ENCODE measurements around the gene SATL1.

Gene SATL1

DNA sequence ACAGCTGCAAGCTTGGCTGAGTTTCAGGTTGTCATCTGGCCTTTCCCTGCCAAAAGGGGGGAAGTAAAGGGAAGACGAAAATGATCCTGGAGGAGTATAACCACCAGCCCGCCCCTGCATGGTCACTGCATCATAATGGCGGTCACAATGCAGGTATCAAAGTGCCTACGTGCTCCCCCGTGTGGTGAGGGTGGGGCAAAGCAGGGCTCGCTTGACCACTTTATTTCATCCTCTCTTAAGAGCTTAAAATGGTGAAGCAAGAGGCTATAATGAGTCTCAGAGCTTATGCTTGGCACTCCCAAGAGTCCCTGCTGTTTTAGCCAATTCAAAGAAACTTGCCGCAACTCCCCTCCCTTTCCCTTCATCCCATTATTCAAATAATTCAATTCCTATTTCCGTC lies 134.3 kb downstream of the SATL1 start:
- Histone ChIP-seq H2BK5ac (ENCODE audit: low read depth, low read length, poor library complexity) (no peak overlapping the region), H3K4me1 (ENCODE audit: control insufficient read depth in 1 of 2, insufficient read depth in 2 of 2, low read length in 2 of 2) (no peaks in the 10 kb centered on the region), H3K79me1 (ENCODE audit: low read length) (no peaks in the 10 kb centered on the region), H2AK5ac (ENCODE audit: low read length) (no peak overlapping the region), H3K4ac (ENCODE audit: low read depth, low read length) (no peak overlapping the region), H4K8ac (ENCODE audit: low read depth, low read length) (no peak overlapping the region), H3K4me3 (ENCODE audit: low read depth, low read length) (no peak overlapping the region), H3K27me3 (ENCODE audit: insufficient read depth, low read length) (no peaks in the 10 kb centered on the region), H2AFZ (ENCODE audit: insufficient read depth, low read length, poor library complexity) (no peak overlapping the region), H3K4me2 (ENCODE audit: low read length) (no peak overlapping the region), H4K91ac (ENCODE audit: low read depth, low read length) (no peak overlapping the region), H3K18ac (ENCODE audit: low read length) (no peak overlapping the region), H3K14ac (ENCODE audit: low read length) (no peak overlapping the region), H3K36me3 (ENCODE audit: control insufficient read depth in 1 of 2, insufficient read depth in 2 of 2, low read length in 2 of 2) (no peaks in the 10 kb centered on the region), H4K12ac (ENCODE audit: low read depth, low read length) (no peak overlapping the region), H2BK12ac (ENCODE audit: low read length) (no peak overlapping the region), H3K9ac (ENCODE audit: low read length) (no peak overlapping the region), H3K27ac (ENCODE audit: low read depth, low read length) (no peak overlapping the region), H3K79me2 (ENCODE audit: control insufficient read depth, insufficient read depth, low read length, poor library complexity) (no peaks in the 10 kb centered on the region), H3K23ac (ENCODE audit: low read length) (no peak overlapping the region), H3K9me3 (ENCODE audit: insufficient read depth, low read depth, low read length) (no peaks in the 10 kb centered on the region), H2BK120ac (ENCODE audit: insufficient read depth, low read length, poor library complexity) (no peak overlapping the region)
- DNase-seq = peak; percentile 19 to 64
- 100% methylated on average over 1 of the region's 8 CpGs for WGBS (ENCODE audit: extremely low coverage, insufficient coverage, insufficient read length)

DNA sequence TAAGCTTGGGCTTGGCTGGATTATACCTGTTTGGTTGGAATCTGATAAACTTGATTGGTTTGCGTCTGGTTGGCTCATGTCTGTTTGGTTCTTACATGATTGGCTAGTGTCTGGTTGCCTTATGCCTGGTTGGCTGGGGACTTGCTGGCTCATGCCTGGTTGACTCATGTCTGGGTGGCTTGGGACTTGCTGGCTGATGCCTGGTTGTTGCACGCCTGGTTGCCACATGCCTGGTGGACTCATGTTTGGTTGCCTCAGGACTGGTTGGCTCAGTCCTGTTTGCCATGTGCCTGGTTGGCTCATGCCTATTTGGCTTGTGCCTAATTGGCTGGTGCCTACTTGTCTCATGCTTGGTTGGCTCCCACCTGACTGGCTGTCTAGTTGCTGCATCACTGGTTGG lies 135.4 kb downstream of the SATL1 start:
- H3K9me3 ChIP-seq (ENCODE audit: insufficient read depth, low read depth, low read length) = no peaks in the 10 kb centered on the region
- no peak overlapping the region for H4K8ac ChIP-seq (ENCODE audit: low read depth, low read length)
- no peaks in the 10 kb centered on the region for H3K79me1 ChIP-seq (ENCODE audit: low read length)
- no peak overlapping the region for H3K9ac ChIP-seq (ENCODE audit: low read length)
- H2BK5ac ChIP-seq (ENCODE audit: low read depth, low read length, poor library complexity) = no peak overlapping the region
- H3K18ac ChIP-seq (ENCODE audit: low read length) = no peak overlapping the region
- H3K23ac ChIP-seq (ENCODE audit: low read length) = no peak overlapping the region
- WGBS (ENCODE audit: extremely low coverage, insufficient coverage, insufficient read length) = no CpG with 5 or more reads among the region's 2 CpGs
- no peak overlapping the region for H4K91ac ChIP-seq (ENCODE audit: low read depth, low read length)
- H2BK120ac ChIP-seq (ENCODE audit: insufficient read depth, low read length, poor library complexity) = no peak overlapping the region
- peak overlapping the region; percentile 6 for H3K4me3 ChIP-seq (ENCODE audit: low read depth, low read length)
- no peak overlapping the region for H2AFZ ChIP-seq (ENCODE audit: insufficient read depth, low read length, poor library complexity)
- no peak overlapping the region for H4K12ac ChIP-seq (ENCODE audit: low read depth, low read length)
- H3K79me2 ChIP-seq (ENCODE audit: control insufficient read depth, insufficient read depth, low read length, poor library complexity) = no peaks in the 10 kb centered on the region
- no peak overlapping the region for H3K4me2 ChIP-seq (ENCODE audit: low read length)
- no peaks in the 10 kb centered on the region for H3K4me1 ChIP-seq (ENCODE audit: control insufficient read depth in 1 of 2, insufficient read depth in 2 of 2, low read length in 2 of 2)
- H3K27ac ChIP-seq (ENCODE audit: low read depth, low read length) = no peak overlapping the region
- H2BK12ac ChIP-seq (ENCODE audit: low read length) = no peak overlapping the region
- H3K4ac ChIP-seq (ENCODE audit: low read depth, low read length) = no peak overlapping the region
- no peak overlapping the region for H2AK5ac ChIP-seq (ENCODE audit: low read length)
- no peak overlapping the region for H3K14ac ChIP-seq (ENCODE audit: low read length)
- DNase-seq = no peak
- H3K36me3 ChIP-seq (ENCODE audit: control insufficient read depth in 1 of 2, insufficient read depth in 2 of 2, low read length in 2 of 2) = no peaks in the 10 kb centered on the region
- H3K27me3 ChIP-seq (ENCODE audit: insufficient read depth, low read length) = no peaks in the 10 kb centered on the region

DNA sequence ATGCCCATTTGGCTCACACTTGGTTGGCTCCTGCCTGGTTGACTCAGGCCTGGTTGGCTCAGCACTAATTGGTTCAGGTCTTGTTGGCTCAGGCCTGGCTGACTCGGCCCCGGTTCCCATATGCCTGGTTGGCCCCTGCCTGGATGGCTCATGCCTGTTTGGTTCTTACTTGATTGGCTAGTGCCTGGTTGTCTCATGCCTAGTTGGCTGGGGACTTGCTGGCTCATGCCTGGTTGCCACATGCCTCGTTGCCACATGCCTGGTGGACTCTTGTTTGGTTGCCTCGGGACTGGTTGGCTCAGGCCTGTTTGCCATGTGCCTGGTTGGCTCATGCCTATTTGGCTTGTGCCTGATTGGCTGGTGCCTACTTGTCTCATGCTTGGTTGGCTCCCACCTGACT lies 136.2 kb downstream of the SATL1 start:
- H2BK120ac ChIP-seq (ENCODE audit: insufficient read depth, low read length, poor library complexity) = no peak overlapping the region
- H3K23ac ChIP-seq (ENCODE audit: low read length) = no peak overlapping the region
- H2BK12ac ChIP-seq (ENCODE audit: low read length) = no peak overlapping the region
- no peak overlapping the region for H3K9ac ChIP-seq (ENCODE audit: low read length)
- H2BK5ac ChIP-seq (ENCODE audit: low read depth, low read length, poor library complexity) = no peak overlapping the region
- H3K14ac ChIP-seq (ENCODE audit: low read length) = no peak overlapping the region
- H4K12ac ChIP-seq (ENCODE audit: low read depth, low read length) = no peak overlapping the region
- no peak overlapping the region for H3K27ac ChIP-seq (ENCODE audit: low read depth, low read length)
- DNase-seq = no peak
- no peaks in the 10 kb centered on the region for H3K9me3 ChIP-seq (ENCODE audit: insufficient read depth, low read depth, low read length)
- no peak overlapping the region for H3K4me2 ChIP-seq (ENCODE audit: low read length)
- H3K79me2 ChIP-seq (ENCODE audit: control insufficient read depth, insufficient read depth, low read length, poor library complexity) = no peaks in the 10 kb centered on the region
- no CpG with 5 or more reads among the region's 4 CpGs for WGBS (ENCODE audit: extremely low coverage, insufficient coverage, insufficient read length)
- H3K18ac ChIP-seq (ENCODE audit: low read length) = no peak overlapping the region
- H2AFZ ChIP-seq (ENCODE audit: insufficient read depth, low read length, poor library complexity) = no peak overlapping the region
- no peak overlapping the region for H4K91ac ChIP-seq (ENCODE audit: low read depth, low read length)
- H3K4me1 ChIP-seq (ENCODE audit: control insufficient read depth in 1 of 2, insufficient read depth in 2 of 2, low read length in 2 of 2) = no peaks in the 10 kb centered on the region
- H2AK5ac ChIP-seq (ENCODE audit: low read length) = no peak overlapping the region
- no peak overlapping the region for H4K8ac ChIP-seq (ENCODE audit: low read depth, low read length)
- no peaks in the 10 kb centered on the region for H3K79me1 ChIP-seq (ENCODE audit: low read length)
- H3K4me3 ChIP-seq (ENCODE audit: low read depth, low read length) = no peak overlapping the region
- H3K27me3 ChIP-seq (ENCODE audit: insufficient read depth, low read length) = no peaks in the 10 kb centered on the region
- no peak overlapping the region for H3K4ac ChIP-seq (ENCODE audit: low read depth, low read length)
- H3K36me3 ChIP-seq (ENCODE audit: control insufficient read depth in 1 of 2, insufficient read depth in 2 of 2, low read length in 2 of 2) = no peaks in the 10 kb centered on the region

DNA sequence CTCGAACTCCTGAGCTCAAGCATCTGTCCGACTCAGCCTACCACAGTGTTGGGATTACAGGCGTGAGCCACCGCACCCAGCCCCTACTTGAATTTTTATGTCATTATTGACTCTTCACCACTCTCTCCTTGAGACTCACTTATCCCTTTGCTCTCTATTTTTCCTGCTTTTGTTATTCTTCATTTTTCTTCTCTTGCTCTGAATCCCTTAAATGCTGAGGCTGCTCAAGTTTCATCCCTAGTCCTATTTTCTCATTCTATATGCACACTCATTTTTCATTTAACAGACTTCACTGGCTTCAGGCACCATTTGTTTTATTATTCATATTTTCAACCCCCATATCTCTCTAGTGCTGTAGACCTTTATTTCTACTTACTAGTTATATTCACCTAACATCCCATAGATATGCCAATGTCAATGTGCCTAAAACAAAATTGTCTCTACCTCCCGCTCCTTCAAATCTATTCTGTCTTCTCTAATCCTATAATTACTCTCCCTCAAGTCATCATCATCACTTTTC lies 154.2 kb downstream of the SATL1 start:
- H2AK5ac ChIP-seq (ENCODE audit: low read length) = no peak overlapping the region
- no peak overlapping the region for H4K12ac ChIP-seq (ENCODE audit: low read depth, low read length)
- H3K23ac ChIP-seq (ENCODE audit: low read length) = no peak overlapping the region
- no peak overlapping the region for H3K4me2 ChIP-seq (ENCODE audit: low read length)
- H3K18ac ChIP-seq (ENCODE audit: low read length) = no peak overlapping the region
- no CpG with 5 or more reads among the region's 5 CpGs for WGBS (ENCODE audit: extremely low coverage, insufficient coverage, insufficient read length)
- H3K36me3 ChIP-seq (ENCODE audit: control insufficient read depth in 1 of 2, insufficient read depth in 2 of 2, low read length in 2 of 2) = no peaks in the 10 kb centered on the region
- H2BK120ac ChIP-seq (ENCODE audit: insufficient read depth, low read length, poor library complexity) = no peak overlapping the region
- no peaks in the 10 kb centered on the region for H3K79me1 ChIP-seq (ENCODE audit: low read length)
- no peak overlapping the region for H3K4ac ChIP-seq (ENCODE audit: low read depth, low read length)
- no peaks in the 10 kb centered on the region for H3K27me3 ChIP-seq (ENCODE audit: insufficient read depth, low read length)
- no peaks in the 10 kb centered on the region for H3K4me1 ChIP-seq (ENCODE audit: control insufficient read depth in 1 of 2, insufficient read depth in 2 of 2, low read length in 2 of 2)
- H3K14ac ChIP-seq (ENCODE audit: low read length) = no peak overlapping the region
- no peaks in the 10 kb centered on the region for H3K79me2 ChIP-seq (ENCODE audit: control insufficient read depth, insufficient read depth, low read length, poor library complexity)
- no peak overlapping the region for H4K8ac ChIP-seq (ENCODE audit: low read depth, low read length)
- no peak overlapping the region for H3K4me3 ChIP-seq (ENCODE audit: low read depth, low read length)
- no peak overlapping the region for H4K91ac ChIP-seq (ENCODE audit: low read depth, low read length)
- H2AFZ ChIP-seq (ENCODE audit: insufficient read depth, low read length, poor library complexity) = no peak overlapping the region
- no peak overlapping the region for H2BK12ac ChIP-seq (ENCODE audit: low read length)
- H3K27ac ChIP-seq (ENCODE audit: low read depth, low read length) = no peak overlapping the region
- H3K9me3 ChIP-seq (ENCODE audit: insufficient read depth, low read depth, low read length) = no peaks in the 10 kb centered on the region
- H3K9ac ChIP-seq (ENCODE audit: low read length) = no peak overlapping the region
- DNase-seq = no peak
- H2BK5ac ChIP-seq (ENCODE audit: low read depth, low read length, poor library complexity) = no peak overlapping the region
